ENCODE measurements around the gene NEK2.
"Not testable (repeated sequence)": the region's sequence is repeated elsewhere in the genome, so short reads cannot be mapped to it uniquely, and the experiment has no call there.

NEK2 gene

GRCh38 chr1:211648980-211649934, 26.2 kb downstream of the NEK2 start:
- peak; percentile 23 for DNase-seq

GRCh38 chr1:211648336-211648735, 27.1 kb downstream of the NEK2 start:
- DNase-seq = no peak

GRCh38 chr1:211647711-211648121, 27.7 kb downstream of the NEK2 start:
- DNase-seq = no peak

GRCh38 chr1:211646566-211646965, 28.9 kb downstream of the NEK2 start:
- no peak for DNase-seq

GRCh38 chr1:211645601-211646000, 29.8 kb downstream of the NEK2 start:
- not testable (repeated sequence) for DNase-seq

- DNase-seq = no peak
Observed at GRCh38 chr1:211644653-211645052, 30.8 kb downstream of the NEK2 start.

GRCh38 chr1:211643324-211644212, 31.9 kb downstream of the NEK2 start:
- no peak for DNase-seq

- no peak for DNase-seq
Observed at GRCh38 chr1:211642870-211643269, 32.6 kb downstream of the NEK2 start.

- DNase-seq = no peak
Observed at GRCh38 chr1:211641942-211642341, 33.5 kb downstream of the NEK2 start.

- DNase-seq = no peak
Observed at GRCh38 chr1:211641044-211641800, 34.2 kb downstream of the NEK2 start.

GRCh38 chr1:211640301-211640630, 35.2 kb downstream of the NEK2 start:
- no peak for DNase-seq

GRCh38 chr1:211639475-211640300, 35.7 kb downstream of the NEK2 start:
- no peak for DNase-seq

- DNase-seq = no peak
Observed at GRCh38 chr1:211638689-211639101, 36.7 kb downstream of the NEK2 start.

- no peak for DNase-seq
Observed at GRCh38 chr1:211638246-211638645, 37.2 kb downstream of the NEK2 start.

GRCh38 chr1:211637066-211637465, 38.4 kb downstream of the NEK2 start:
- no peak for DNase-seq

- not testable (repeated sequence) for DNase-seq
Observed at GRCh38 chr1:211636575-211637029, 38.8 kb downstream of the NEK2 start.

- no peak for DNase-seq
Observed at GRCh38 chr1:211635597-211636205, 39.7 kb downstream of the NEK2 start.

- DNase-seq = no peak
Observed at GRCh38 chr1:211634931-211635330, 40.5 kb downstream of the NEK2 start.

- DNase-seq = no peak
Observed at GRCh38 chr1:211634461-211634860, 41.0 kb downstream of the NEK2 start.

- no peak for DNase-seq
Observed at GRCh38 chr1:211633524-211633846, 41.9 kb downstream of the NEK2 start.

- peak; percentile 30 for DNase-seq
Observed at GRCh38 chr1:211632808-211633523, 42.5 kb downstream of the NEK2 start.
